ENCODE measurements around the gene VPS13D. TPM values are rescaled to one million over a fixed set of nuclear protein-coding genes. Genes with fewer than 3 reads are reported as not detected.

The VPS13D gene
- total RNA-seq, 1 experiment from 2014 or later: 31.6 TPM

DNA sequence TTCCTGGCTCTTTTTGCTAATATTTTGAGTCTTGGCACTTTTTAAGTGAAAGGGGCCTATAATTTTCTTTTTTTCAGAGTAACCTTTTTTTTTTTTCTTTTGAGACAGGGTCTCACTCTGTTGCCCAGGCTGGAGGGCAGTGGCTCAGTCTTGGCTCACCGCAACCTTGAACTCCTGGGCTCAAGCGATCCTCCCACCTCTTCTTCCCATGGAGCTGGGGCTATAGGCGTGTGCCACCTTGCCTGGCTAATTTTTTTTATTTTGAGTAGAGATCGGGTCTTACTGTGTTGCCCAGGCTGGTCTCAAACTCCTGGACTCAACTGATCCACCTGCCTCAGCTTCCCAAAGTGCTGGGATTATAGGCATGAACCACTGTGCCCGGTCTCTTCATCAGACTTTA lies 285.4 kb downstream of the VPS13D start:
- no peaks in the 10 kb centered on the region for H3K9me2 ChIP-seq (ENCODE audit: insufficient read depth)

More for the DNA sequence above, 285.4 kb downstream of the VPS13D start:
- no peaks in the 10 kb centered on the region for H3K79me2 ChIP-seq (ENCODE audit: insufficient read depth, low read length)
- H3K4me2 ChIP-seq (ENCODE audit: low read length): no peak overlapping the region
- TF ChIP-seq EZH2 (IDR thresholded peaks at IDR 0.05): no peak
- no peak for TF ChIP-seq SRF (IDR thresholded peaks at IDR 0.05; ENCODE audit: low read depth)
- no peak for TF ChIP-seq SP1 (IDR thresholded peaks at IDR 0.05; ENCODE audit: low read depth)
- TF ChIP-seq EGR1 (IDR thresholded peaks at IDR 0.05; ENCODE audit: low read depth): no peak
- no peak for TF ChIP-seq EZH2phosphoT487 (IDR thresholded peaks at IDR 0.05; ENCODE audit: borderline replicate concordance)
- TF ChIP-seq SIN3A (IDR thresholded peaks at IDR 0.05; ENCODE audit: low read depth): no peak
- TF ChIP-seq ZNF274 (IDR thresholded peaks at IDR 0.05; ENCODE audit: low read depth, low read length): no peak
- TF ChIP-seq, protein P1, sequence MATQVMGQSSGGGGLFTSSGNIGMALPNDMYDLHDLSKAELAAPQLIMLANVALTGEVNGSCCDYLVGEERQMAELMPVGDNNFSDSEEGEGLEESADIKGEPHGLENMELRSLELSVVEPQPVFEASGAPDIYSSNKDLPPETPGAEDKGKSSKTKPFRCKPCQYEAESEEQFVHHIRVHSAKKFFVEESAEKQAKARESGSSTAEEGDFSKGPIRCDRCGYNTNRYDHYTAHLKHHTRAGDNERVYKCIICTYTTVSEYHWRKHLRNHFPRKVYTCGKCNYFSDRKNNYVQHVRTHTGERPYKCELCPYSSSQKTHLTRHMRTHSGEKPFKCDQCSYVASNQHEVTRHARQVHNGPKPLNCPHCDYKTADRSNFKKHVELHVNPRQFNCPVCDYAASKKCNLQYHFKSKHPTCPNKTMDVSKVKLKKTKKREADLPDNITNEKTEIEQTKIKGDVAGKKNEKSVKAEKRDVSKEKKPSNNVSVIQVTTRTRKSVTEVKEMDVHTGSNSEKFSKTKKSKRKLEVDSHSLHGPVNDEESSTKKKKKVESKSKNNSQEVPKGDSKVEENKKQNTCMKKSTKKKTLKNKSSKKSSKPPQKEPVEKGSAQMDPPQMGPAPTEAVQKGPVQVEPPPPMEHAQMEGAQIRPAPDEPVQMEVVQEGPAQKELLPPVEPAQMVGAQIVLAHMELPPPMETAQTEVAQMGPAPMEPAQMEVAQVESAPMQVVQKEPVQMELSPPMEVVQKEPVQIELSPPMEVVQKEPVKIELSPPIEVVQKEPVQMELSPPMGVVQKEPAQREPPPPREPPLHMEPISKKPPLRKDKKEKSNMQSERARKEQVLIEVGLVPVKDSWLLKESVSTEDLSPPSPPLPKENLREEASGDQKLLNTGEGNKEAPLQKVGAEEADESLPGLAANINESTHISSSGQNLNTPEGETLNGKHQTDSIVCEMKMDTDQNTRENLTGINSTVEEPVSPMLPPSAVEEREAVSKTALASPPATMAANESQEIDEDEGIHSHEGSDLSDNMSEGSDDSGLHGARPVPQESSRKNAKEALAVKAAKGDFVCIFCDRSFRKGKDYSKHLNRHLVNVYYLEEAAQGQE (IDR thresholded peaks at IDR 0.05; ENCODE audit: low read depth): no peak
- TF ChIP-seq, protein P2, sequence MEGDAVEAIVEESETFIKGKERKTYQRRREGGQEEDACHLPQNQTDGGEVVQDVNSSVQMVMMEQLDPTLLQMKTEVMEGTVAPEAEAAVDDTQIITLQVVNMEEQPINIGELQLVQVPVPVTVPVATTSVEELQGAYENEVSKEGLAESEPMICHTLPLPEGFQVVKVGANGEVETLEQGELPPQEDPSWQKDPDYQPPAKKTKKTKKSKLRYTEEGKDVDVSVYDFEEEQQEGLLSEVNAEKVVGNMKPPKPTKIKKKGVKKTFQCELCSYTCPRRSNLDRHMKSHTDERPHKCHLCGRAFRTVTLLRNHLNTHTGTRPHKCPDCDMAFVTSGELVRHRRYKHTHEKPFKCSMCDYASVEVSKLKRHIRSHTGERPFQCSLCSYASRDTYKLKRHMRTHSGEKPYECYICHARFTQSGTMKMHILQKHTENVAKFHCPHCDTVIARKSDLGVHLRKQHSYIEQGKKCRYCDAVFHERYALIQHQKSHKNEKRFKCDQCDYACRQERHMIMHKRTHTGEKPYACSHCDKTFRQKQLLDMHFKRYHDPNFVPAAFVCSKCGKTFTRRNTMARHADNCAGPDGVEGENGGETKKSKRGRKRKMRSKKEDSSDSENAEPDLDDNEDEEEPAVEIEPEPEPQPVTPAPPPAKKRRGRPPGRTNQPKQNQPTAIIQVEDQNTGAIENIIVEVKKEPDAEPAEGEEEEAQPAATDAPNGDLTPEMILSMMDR (IDR thresholded peaks at IDR 0.05 in 2 of 3, conservative IDR thresholded peaks at IDR 0.05 in 1 of 3; ENCODE audit: borderline replicate concordance in 1 of 3, insufficient read depth in 1 of 3, low read depth in 2 of 3, low read length in 2 of 3): no peak
- TF ChIP-seq RAD21 (IDR thresholded peaks at IDR 0.05; ENCODE audit: low read depth): no peak
- no peak for TF ChIP-seq JUND (IDR thresholded peaks at IDR 0.05)
- TF ChIP-seq CBX3 (IDR thresholded peaks at IDR 0.05; ENCODE audit: low read depth): no peak
- TF ChIP-seq FOSL1 (IDR thresholded peaks at IDR 0.05; ENCODE audit: low read depth): no peak
- TF ChIP-seq, protein P3, sequence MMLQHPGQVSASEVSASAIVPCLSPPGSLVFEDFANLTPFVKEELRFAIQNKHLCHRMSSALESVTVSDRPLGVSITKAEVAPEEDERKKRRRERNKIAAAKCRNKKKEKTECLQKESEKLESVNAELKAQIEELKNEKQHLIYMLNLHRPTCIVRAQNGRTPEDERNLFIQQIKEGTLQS (IDR thresholded peaks at IDR 0.05): no peak
- TF ChIP-seq ELF1 (IDR thresholded peaks at IDR 0.05; ENCODE audit: borderline replicate concordance, low read depth): no peak
- no peak for TF ChIP-seq POLR2AphosphoS5 (IDR thresholded peaks at IDR 0.05; ENCODE audit: low read depth, low read length)
- TF ChIP-seq POLR2A (IDR thresholded peaks at IDR 0.05; ENCODE audit: borderline replicate concordance, extremely low read depth, insufficient read depth, insufficient read length): no peak
- TF ChIP-seq, protein P4, sequence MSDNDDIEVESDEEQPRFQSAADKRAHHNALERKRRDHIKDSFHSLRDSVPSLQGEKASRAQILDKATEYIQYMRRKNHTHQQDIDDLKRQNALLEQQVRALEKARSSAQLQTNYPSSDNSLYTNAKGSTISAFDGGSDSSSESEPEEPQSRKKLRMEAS (IDR thresholded peaks at IDR 0.05): no peak
- no peak for TF ChIP-seq ZFX (IDR thresholded peaks at IDR 0.05)
- TF ChIP-seq TCF7L2 (IDR thresholded peaks at IDR 0.05; ENCODE audit: borderline replicate concordance, extremely low read depth, insufficient read depth, insufficient read length): no peak
- ChIA-PET CTCF (no interaction called here), POLR2A (interaction anchor here (1.2 kb wide), 1 partner anchor 12 kb away, joined by 3 read pairs; no protein-coding TSS in a partner anchor), RAD21 (ENCODE audit: low non-redundant PET in 1 of 2, low total read pairs in 2 of 2, uncharacterized antibody in 2 of 2, unreplicated experiment in 2 of 2) (no interaction called here)
- H4K20me1 ChIP-seq (ENCODE audit: insufficient read depth): no peaks in the 10 kb centered on the region
- H3K36me3 ChIP-seq (ENCODE audit: control insufficient read depth in 1 of 2, insufficient read depth in 2 of 2, low read length in 2 of 2): no peaks in the 10 kb centered on the region
- H3K27me3 ChIP-seq (ENCODE audit: insufficient read depth, low read length): no peaks in the 10 kb centered on the region
- H3K9me3 ChIP-seq (ENCODE audit: control insufficient read depth in 1 of 2, insufficient read depth in 1 of 2, low read depth in 1 of 2, low read length in 2 of 2): no peaks in the 10 kb centered on the region
- H3K9ac ChIP-seq (ENCODE audit: low read length): no peak overlapping the region
- no TSS peak for BruUV-seq (replicated peaks)
- DNase-seq (ENCODE audit: low read depth, low spot score) (no peak), ATAC-seq (no peak)
- H3K27ac ChIP-seq (ENCODE audit: low read depth, low read length): no peak overlapping the region
- H3K4me3 ChIP-seq (replicated peaks in 1 of 2; ENCODE audit: low read depth in 1 of 2, low read length in 2 of 2): no peak overlapping the region
- H3K4me1 ChIP-seq (ENCODE audit: control insufficient read depth in 1 of 2, insufficient read depth in 2 of 2, low read length in 2 of 2): peaks cover 10 to 39% of the 10 kb centered on the region in 2 experiments
- intact Hi-C loops (cut with micrococcal nuclease): no loop called here
- no peak overlapping the region for H2AFZ ChIP-seq (ENCODE audit: low read depth, low read length, poor library complexity, severe bottlenecking)

Data from HCT116 (cell line).